Osteocyte (in vitro differentiated cells): ENCODE measurements around the gene LCT. TPM values are rescaled to one million over a fixed set of nuclear protein-coding genes. Genes with fewer than 3 reads are reported as not detected.

Experiments used
- DNase-seq: peaks from one replicate; pipeline ENCODE4 v3.0.0; 2021; ENCODE audit warnings: mixed read lengths; ENCODE audit not compliant: unreplicated experiment; ENCODE audit errors: extremely low spot score
- H3K27ac Mint-ChIP-seq: one replicate; pipeline ENCODE4 v1.8.0; 2021; ENCODE audit warnings: mild to moderate bottlenecking, mixed read lengths; ENCODE audit not compliant: unreplicated experiment
- H3K27me3 Mint-ChIP-seq: one replicate; pipeline ENCODE4 v1.8.0; 2021; ENCODE audit warnings: mixed read lengths; ENCODE audit not compliant: unreplicated experiment
- H3K36me3 Mint-ChIP-seq: one replicate; pipeline ENCODE4 v1.8.0; 2021; ENCODE audit warnings: mixed read lengths; ENCODE audit not compliant: unreplicated experiment
- H3K4me1 Mint-ChIP-seq: one replicate; pipeline ENCODE4 v1.8.0; 2021; ENCODE audit warnings: mixed read lengths; ENCODE audit not compliant: unreplicated experiment
- H3K4me3 Mint-ChIP-seq: one replicate; pipeline ENCODE4 v1.8.0; 2021; ENCODE audit warnings: mild to moderate bottlenecking, moderate library complexity, mixed read lengths; ENCODE audit not compliant: unreplicated experiment
- H3K9me3 Mint-ChIP-seq: one replicate; pipeline ENCODE4 v1.8.0; 2021; ENCODE audit warnings: mixed read lengths; ENCODE audit not compliant: unreplicated experiment
- CTCF ChIP-seq: fragments of 200-600 bp; sonication (generic); IDR thresholded peaks from 2 replicates; pipeline ENCODE4 v1.5.0; 2021; ENCODE audit warnings: antibody characterized with exemption, mild to moderate bottlenecking, moderate library complexity
- total RNA-seq: library from RNA; stranded (reverse); gene quantifications from 2 replicates; pipeline ENCODE4 v1.2.1, GENCODE V29; 2021

The LCT gene
- total RNA-seq, 1 donor from 2014 or later: not detected

GRCh38 chr2:135853401-135853800, 16.4 kb upstream of the LCT start:
- Mint-ChIP-seq H3K27me3 (no peaks in the 10 kb centered on the region), H3K36me3 (peaks cover 32% of the 10 kb centered on the region), H3K9me3 (no peaks in the 10 kb centered on the region), H3K27ac (no peak overlapping the region), H3K4me1 (peaks cover 2% of the 10 kb centered on the region), H3K4me3 (no peak overlapping the region)
- TF ChIP-seq CTCF: no peak
- DNase-seq: no peak

GRCh38 chr2:135851858-135852257, 14.9 kb upstream of the LCT start:
- Mint-ChIP-seq H3K27ac (no peak overlapping the region), H3K4me1 (peaks cover 2% of the 10 kb centered on the region), H3K9me3 (no peaks in the 10 kb centered on the region), H3K4me3 (no peak overlapping the region), H3K27me3 (no peaks in the 10 kb centered on the region), H3K36me3 (peaks cover 35% of the 10 kb centered on the region)
- no peak for DNase-seq
- no peak for TF ChIP-seq CTCF

DNA sequence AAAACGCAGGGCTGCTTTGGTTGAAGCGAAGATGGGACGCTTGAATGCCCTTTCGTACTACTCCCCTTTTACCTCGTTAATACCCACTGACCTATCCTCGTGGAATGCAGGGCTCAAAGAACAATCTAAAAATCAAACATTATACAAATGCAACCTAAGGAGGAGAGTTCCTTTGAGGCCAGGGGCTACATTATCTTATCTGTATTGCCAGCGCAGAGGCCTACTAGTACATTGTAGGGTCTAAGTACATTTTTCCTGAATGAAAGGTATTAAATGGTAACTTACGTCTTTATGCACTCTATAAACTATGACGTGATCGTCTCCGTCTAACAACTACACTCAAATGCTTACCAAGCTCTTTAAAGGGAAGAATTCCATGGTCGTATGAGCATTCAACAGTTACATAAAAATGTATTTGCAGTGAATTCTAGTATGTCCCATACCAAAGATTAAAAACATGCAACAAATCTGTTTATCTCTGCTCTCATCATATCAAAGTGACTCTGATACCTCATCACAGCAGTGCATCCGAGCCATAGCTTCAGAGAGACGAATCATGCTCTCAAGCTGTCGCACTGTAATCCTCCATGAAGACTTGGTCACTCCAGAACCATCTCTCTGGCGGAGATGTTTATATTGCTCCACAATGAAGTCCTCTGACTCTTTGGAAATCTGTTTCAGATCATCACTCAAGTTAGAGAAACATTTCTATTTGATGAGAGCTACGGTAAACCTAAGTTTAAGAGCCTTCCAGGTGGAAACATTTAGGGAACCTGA, 14.1 kb upstream of the LCT start:
- no peaks in the 10 kb centered on the region for H3K27me3 Mint-ChIP-seq
- H3K9me3 Mint-ChIP-seq: no peaks in the 10 kb centered on the region
- peaks cover 30% of the 10 kb centered on the region for H3K36me3 Mint-ChIP-seq
- H3K4me1 Mint-ChIP-seq: peaks cover 2% of the 10 kb centered on the region
- H3K4me3 Mint-ChIP-seq: no peak overlapping the region
- no peak for DNase-seq
- TF ChIP-seq CTCF: no peak
- H3K27ac Mint-ChIP-seq: no peak overlapping the region

GRCh38 chr2:135849087-135849486, 12.1 kb upstream of the LCT start:
- TF ChIP-seq CTCF: no peak
- DNase-seq: no peak
- Mint-ChIP-seq H3K36me3 (peaks cover 31% of the 10 kb centered on the region), H3K4me3 (no peak overlapping the region), H3K9me3 (no peaks in the 10 kb centered on the region), H3K27ac (no peak overlapping the region), H3K4me1 (peaks cover 2% of the 10 kb centered on the region), H3K27me3 (no peaks in the 10 kb centered on the region)

- peaks cover 8% of the 10 kb centered on the region for H3K4me1 Mint-ChIP-seq
- DNase-seq: no peak
- no peaks in the 10 kb centered on the region for H3K9me3 Mint-ChIP-seq
- no peaks in the 10 kb centered on the region for H3K27me3 Mint-ChIP-seq
- no peak overlapping the region for H3K27ac Mint-ChIP-seq
- H3K4me3 Mint-ChIP-seq: no peak overlapping the region
- no peak for TF ChIP-seq CTCF
- peaks cover 38% of the 10 kb centered on the region for H3K36me3 Mint-ChIP-seq
These were observed 9.0 kb upstream of the LCT start for GRCh38 chr2:135845997-135846396.
